HEK293 (cell line): ENCODE data around the gene EML4.

Source experiments
- CTCF ChIP-seq: fragments of 450-650 bp; formaldehyde crosslinking; IDR thresholded peaks from 2 replicates; pipeline ENCODE4 v1.5.1; 2016; ENCODE audit warnings: missing biosample characterization, missing genetic modification characterization
- ZNF24 ChIP-seq: fragments of 450-650 bp; formaldehyde crosslinking; IDR thresholded peaks from 2 replicates; pipeline ENCODE4 v1.5.1; 2016; ENCODE audit warnings: missing biosample characterization, missing genetic modification characterization
- ZNF335 ChIP-seq: fragments of 450-650 bp; formaldehyde crosslinking; conservative IDR thresholded peaks from 2 replicates; pipeline ENCODE4 v1.5.1; 2016; ENCODE audit warnings: missing biosample characterization, missing genetic modification characterization
- ZNF837 ChIP-seq: fragments of 450-650 bp; formaldehyde crosslinking; IDR thresholded peaks from 2 replicates; pipeline ENCODE4 v1.5.1; 2016; ENCODE audit warnings: missing biosample characterization, missing genetic modification characterization

- TF ChIP-seq CTCF (tag by site-specific recombination) (no peak), ZNF837 (no peak), ZNF335 (no peak), ZNF24 (tag by site-specific recombination) (no peak)
Observed at GRCh38 chr2:42198466-42198865, 29.3 kb downstream of the EML4 start.
